ENCODE results near the gene DUOX1. TPM values are rescaled to one million over a fixed set of nuclear protein-coding genes. Genes with fewer than 3 reads are reported as not detected.

Gene DUOX1
- total RNA-seq, 6 experiments from 2014 or later = 0.06 to 1.4 (median 0.19) TPM; not detected in 3

DNA sequence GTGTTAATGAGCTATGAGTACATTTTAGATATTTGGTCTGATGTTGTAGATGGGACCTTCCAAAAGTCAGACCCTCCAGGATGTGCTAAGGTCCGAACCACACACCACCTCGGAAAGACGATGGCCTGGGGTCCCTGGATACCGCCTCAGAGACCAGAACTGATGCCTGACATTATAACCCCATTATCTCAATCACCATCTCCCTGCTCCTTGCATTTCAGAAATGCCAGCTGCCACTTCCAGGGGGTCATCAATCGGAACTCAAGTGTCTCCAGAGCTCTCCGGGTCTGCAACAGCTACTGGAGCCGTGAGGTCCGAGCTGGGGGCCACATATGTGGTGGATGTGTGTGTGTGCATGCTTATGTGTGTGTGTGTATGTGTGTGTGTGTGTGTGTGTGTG, 7.9 kb downstream of the DUOX1 start:
- no peak for DNase-seq
- intact Hi-C loops (cut with DNase I) = no loop called here
- TF ChIP-seq, protein P1, sequence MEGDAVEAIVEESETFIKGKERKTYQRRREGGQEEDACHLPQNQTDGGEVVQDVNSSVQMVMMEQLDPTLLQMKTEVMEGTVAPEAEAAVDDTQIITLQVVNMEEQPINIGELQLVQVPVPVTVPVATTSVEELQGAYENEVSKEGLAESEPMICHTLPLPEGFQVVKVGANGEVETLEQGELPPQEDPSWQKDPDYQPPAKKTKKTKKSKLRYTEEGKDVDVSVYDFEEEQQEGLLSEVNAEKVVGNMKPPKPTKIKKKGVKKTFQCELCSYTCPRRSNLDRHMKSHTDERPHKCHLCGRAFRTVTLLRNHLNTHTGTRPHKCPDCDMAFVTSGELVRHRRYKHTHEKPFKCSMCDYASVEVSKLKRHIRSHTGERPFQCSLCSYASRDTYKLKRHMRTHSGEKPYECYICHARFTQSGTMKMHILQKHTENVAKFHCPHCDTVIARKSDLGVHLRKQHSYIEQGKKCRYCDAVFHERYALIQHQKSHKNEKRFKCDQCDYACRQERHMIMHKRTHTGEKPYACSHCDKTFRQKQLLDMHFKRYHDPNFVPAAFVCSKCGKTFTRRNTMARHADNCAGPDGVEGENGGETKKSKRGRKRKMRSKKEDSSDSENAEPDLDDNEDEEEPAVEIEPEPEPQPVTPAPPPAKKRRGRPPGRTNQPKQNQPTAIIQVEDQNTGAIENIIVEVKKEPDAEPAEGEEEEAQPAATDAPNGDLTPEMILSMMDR (IDR thresholded peaks at IDR 0.05) = no peak
- no peak for TF ChIP-seq POLR2A (IDR thresholded peaks at IDR 0.05)
- WGBS (ENCODE audit: insufficient coverage, low coverage, low lambda C conversion rate, missing lambda C conversion rate) = 60% methylated on average over 6 of the region's 8 CpGs
- no peak for ATAC-seq
- no peaks in the 10 kb centered on the region for H3K9me3 ChIP-seq
- H3K4me3 ChIP-seq = no peak overlapping the region
- peaks cover 0 to 3% of the 10 kb centered on the region in 2 donors for H3K27me3 ChIP-seq
- H3K4me1 ChIP-seq = peaks cover 0 to 7% (median 0%) of the 10 kb centered on the region in 4 donors
- no peaks in the 10 kb centered on the region for H3K36me3 ChIP-seq
- no peak overlapping the region for H3K27ac ChIP-seq

DNA sequence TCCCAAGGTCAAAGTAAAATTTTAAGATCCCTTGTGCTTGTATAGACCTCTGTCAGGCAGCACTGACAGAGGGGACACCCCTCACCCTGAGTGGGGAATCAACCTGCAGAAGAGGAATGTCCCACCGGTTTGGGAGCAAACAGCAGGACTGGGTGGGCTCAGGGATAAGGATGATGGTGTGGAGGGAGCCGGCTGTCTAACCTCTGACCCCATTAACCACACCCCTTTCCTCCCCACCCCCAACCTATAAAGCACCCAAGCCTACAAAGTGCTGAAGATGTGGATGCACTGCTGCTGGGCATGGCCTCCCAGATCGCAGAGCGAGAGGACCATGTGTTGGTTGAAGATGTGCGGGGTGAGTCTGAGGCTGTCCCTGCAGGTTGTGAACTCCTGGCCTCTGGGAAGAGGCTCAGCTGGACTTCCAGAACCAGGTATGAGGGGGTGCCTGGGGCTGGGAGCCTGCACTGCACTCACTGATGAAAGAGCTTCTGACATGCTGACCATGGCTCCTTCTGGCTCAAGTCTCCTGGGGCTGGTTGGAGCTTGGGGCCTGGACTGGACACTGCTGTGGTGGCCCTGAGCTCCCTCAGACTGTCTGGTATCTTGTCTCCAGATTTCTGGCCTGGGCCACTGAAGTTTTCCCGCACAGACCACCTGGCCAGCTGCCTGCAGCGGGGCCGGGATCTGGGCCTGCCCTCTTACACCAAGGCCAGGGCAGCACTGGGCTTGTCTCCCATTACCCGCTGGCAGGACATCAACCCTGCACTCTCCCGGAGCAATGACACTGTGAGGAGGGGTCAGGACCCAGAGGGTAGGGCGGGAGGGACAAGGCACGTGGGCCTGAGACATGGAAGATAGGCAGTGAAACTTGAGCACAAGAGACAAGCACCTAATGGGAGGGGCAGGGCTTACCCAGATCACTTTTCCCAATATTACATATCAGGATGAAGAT, 9.3 kb downstream of the DUOX1 start:
- Histone ChIP-seq H3K27me3 (peaks cover 0 to 3% of the 10 kb centered on the region in 2 donors), H3K4me3 (no peak overlapping the region), H3K27ac (no peak overlapping the region), H3K9me3 (no peaks in the 10 kb centered on the region), H3K36me3 (no peaks in the 10 kb centered on the region), H3K4me1 (peaks cover 0 to 7% (median 0%) of the 10 kb centered on the region in 4 donors)
- TF ChIP-seq, protein P1 (IDR thresholded peaks at IDR 0.05) = no peak
- TF ChIP-seq POLR2A (IDR thresholded peaks at IDR 0.05) = no peak
- ATAC-seq (peak; percentile 40 to 58 (median 54)), DNase-seq (peak in 1 of 3 donors; percentile 76)
- WGBS (ENCODE audit: insufficient coverage, low coverage, low lambda C conversion rate, missing lambda C conversion rate) = 58% methylated on average over 9 of the region's 12 CpGs
- intact Hi-C loops (cut with DNase I) = no loop called here

DNA sequence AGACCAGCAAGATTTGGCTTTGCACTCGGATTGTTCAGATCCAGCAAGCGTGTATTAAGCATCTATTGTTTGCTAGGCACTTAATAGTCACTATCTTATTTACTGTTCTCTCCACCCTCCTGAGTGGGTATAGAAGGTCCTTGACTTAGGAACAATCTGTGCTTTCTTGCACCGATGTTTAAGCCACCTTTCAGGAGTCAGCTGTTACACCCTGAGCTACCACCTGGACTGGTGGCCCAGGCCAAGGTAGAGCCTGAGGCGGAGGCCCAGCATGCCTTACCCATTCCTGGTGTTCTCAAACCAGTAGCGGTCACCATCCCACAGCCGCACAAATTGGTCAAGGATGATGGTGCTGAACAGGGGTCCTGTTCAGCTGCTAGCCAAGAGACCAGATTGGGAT, 10.0 kb downstream of the DUOX1 start:
- H3K4me1 ChIP-seq = peaks cover 0 to 7% (median 0%) of the 10 kb centered on the region in 4 donors
- no peak for DNase-seq
- H3K9me3 ChIP-seq = no peaks in the 10 kb centered on the region
- no peak overlapping the region for H3K27ac ChIP-seq
- H3K27me3 ChIP-seq = peaks cover 0 to 3% of the 10 kb centered on the region in 2 donors
- ATAC-seq = no peak
- intact Hi-C loops (cut with DNase I) = no loop called here
- no CpG with 5 or more reads among the region's 6 CpGs for WGBS (ENCODE audit: insufficient coverage, low coverage, low lambda C conversion rate, missing lambda C conversion rate)
- H3K36me3 ChIP-seq = no peaks in the 10 kb centered on the region
- no peak overlapping the region for H3K4me3 ChIP-seq
- TF ChIP-seq POLR2A (IDR thresholded peaks at IDR 0.05) = no peak
- TF ChIP-seq, protein P1 (IDR thresholded peaks at IDR 0.05) = no peak

DNA sequence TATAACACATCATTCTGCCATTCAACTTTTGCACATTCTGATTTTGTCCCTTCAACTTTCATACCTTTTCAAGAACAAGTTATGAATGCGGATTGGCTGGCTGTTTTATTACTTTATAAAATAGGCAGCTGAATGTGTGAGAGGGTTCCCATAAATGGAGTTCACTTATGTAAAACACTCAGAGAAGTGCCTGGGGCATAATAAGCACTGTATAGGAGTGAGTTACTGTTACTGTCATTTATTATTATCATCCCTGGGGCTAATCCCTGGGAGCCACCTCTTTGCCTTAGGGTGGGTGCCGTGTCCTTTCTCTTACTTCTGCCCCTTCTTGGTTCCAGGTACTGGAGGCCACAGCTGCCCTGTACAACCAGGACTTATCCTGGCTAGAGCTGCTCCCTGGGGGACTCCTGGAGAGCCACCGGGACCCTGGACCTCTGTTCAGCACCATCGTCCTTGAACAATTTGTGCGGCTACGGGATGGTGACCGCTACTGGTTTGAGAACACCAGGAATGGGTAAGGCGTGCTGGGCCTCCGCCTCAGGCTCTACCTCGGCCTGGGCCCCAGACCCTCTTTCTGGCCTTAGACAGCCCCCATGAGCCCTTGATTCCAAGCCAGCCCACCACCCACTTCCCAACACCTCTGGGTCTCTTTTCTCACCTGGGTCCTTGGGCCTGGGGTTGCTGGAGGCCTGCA, 10.9 kb downstream of the DUOX1 start:
- ATAC-seq (no peak), DNase-seq (no peak)
- 100% methylated on average over 1 of the region's 10 CpGs for WGBS (ENCODE audit: insufficient coverage, low coverage, low lambda C conversion rate, missing lambda C conversion rate)
- Histone ChIP-seq H3K4me1 (no peaks in the 10 kb centered on the region), H3K27me3 (no peaks in the 10 kb centered on the region), H3K27ac (no peak overlapping the region), H3K4me3 (no peak overlapping the region), H3K9me3 (no peaks in the 10 kb centered on the region), H3K36me3 (no peaks in the 10 kb centered on the region)
- intact Hi-C loops (cut with DNase I) = no loop called here
- TF ChIP-seq, protein P1 (IDR thresholded peaks at IDR 0.05) = no peak
- no peak for TF ChIP-seq POLR2A (IDR thresholded peaks at IDR 0.05)
